GM19193 (cell line): Measurements from ENCODE around the gene ARSB.

Experiments used
- POLR2A ChIP-seq: IDR thresholded peaks from 4 replicates; pipeline ENCODE4 v1.6.1; 2011; ENCODE audit not compliant: insufficient read depth, insufficient read length; ENCODE audit errors: extremely low read depth

The ARSB gene

GRCh38 chr5:78903353-78903752 lies 81.8 kb downstream of the ARSB start:
- TF ChIP-seq POLR2A, result no peak

- no peak for TF ChIP-seq POLR2A
Measured at GRCh38 chr5:78899922-78900362, 85.2 kb downstream of the ARSB start.

GRCh38 chr5:78896132-78896531 lies 89.0 kb downstream of the ARSB start:
- TF ChIP-seq POLR2A, result no peak

GRCh38 chr5:78895616-78896015 lies 89.5 kb downstream of the ARSB start:
- TF ChIP-seq POLR2A, result no peak

GRCh38 chr5:78893940-78894677 lies 91.0 kb downstream of the ARSB start:
- TF ChIP-seq POLR2A, result no peak

GRCh38 chr5:78890667-78891379 lies 94.3 kb downstream of the ARSB start:
- TF ChIP-seq POLR2A, result no peak

- no peak for TF ChIP-seq POLR2A
Measured at GRCh38 chr5:78889369-78890140, 95.6 kb downstream of the ARSB start.

- no peak for TF ChIP-seq POLR2A
Measured at GRCh38 chr5:78888580-78889368, 96.3 kb downstream of the ARSB start.

GRCh38 chr5:78887384-78888118 lies 97.6 kb downstream of the ARSB start:
- TF ChIP-seq POLR2A, result no peak

GRCh38 chr5:78886341-78887230 lies 98.5 kb downstream of the ARSB start:
- TF ChIP-seq POLR2A, result no peak

- TF ChIP-seq POLR2A, result no peak
Measured at GRCh38 chr5:78881884-78882283, 103.2 kb downstream of the ARSB start.

GRCh38 chr5:78879516-78879915 lies 105.6 kb downstream of the ARSB start:
- TF ChIP-seq POLR2A, result no peak

- no peak for TF ChIP-seq POLR2A
Measured at GRCh38 chr5:78858364-78858763, 126.7 kb downstream of the ARSB start.
